ENCODE results near the gene WWC1.
"Not testable (repeated sequence)": the region's sequence is repeated elsewhere in the genome, so short reads cannot be mapped to it uniquely, and the experiment has no call there.

Gene WWC1

GRCh38 chr5:168415971-168416370, 124.5 kb downstream of the WWC1 start:
- DNase-seq = no peak

GRCh38 chr5:168417731-168418429, 126.4 kb downstream of the WWC1 start:
- no peak for DNase-seq

GRCh38 chr5:168420461-168420860, 129.0 kb downstream of the WWC1 start:
- DNase-seq = no peak

GRCh38 chr5:168422431-168422830, 131.0 kb downstream of the WWC1 start:
- DNase-seq = no peak

DNA sequence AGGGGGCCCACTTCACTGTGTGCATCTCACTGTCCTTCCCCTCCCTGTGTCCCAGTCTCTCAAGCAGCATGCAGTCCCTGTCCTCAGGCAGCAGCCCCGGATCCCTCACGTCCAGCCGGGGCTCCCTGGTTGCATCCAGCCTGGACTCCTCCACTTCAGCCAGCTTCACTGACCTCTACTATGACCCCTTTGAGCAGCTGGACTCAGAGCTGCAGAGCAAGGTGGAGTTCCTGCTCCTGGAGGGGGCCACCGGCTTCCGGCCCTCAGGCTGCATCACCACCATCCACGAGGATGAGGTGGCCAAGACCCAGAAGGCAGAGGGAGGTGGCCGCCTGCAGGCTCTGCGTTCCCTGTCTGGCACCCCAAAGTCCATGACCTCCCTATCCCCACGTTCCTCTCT, 132.0 kb downstream of the WWC1 start:
- no peak for DNase-seq

DNA sequence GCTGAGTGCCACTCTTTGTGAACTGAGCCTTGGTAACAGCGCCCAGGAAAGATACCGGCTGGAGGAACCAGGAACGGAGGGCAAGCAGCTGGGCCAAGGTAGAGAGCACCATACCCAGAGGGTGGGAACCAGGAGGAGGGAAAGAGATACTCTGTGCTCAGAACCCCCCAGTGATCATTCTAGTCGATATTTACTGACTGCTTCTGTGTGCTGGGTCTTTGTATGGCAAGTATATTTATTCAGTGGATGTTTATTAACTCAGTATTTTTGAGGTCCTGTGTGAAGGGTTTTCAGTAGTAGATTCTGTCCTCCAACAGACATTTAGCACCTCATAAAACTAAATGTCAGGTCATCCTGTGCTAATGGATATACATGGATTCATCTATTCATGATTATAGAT, 132.5 kb downstream of the WWC1 start:
- DNase-seq = no peak

- DNase-seq = no peak
These were observed 133.3 kb downstream of the WWC1 start for GRCh38 chr5:168424594-168425323.

GRCh38 chr5:168426007-168426863, 134.8 kb downstream of the WWC1 start:
- DNase-seq = no peak

DNA sequence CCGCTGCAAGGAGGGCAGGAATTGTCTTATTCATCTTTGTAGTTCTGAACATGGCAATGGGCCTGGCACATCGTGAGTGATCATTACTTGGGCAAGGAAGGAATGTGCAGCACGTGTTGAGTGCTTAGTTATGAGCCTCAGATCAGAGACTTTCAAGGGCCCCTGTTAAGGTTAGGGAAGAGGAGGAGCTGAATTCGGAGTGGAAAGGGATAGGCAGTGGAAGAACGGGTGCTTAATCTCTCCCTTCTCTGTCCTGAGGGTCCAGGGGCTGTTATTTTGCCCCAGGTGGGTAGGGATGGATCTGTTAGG, 135.4 kb downstream of the WWC1 start:
- no peak for DNase-seq

GRCh38 chr5:168427224-168427623, 135.8 kb downstream of the WWC1 start:
- no peak for DNase-seq

DNA sequence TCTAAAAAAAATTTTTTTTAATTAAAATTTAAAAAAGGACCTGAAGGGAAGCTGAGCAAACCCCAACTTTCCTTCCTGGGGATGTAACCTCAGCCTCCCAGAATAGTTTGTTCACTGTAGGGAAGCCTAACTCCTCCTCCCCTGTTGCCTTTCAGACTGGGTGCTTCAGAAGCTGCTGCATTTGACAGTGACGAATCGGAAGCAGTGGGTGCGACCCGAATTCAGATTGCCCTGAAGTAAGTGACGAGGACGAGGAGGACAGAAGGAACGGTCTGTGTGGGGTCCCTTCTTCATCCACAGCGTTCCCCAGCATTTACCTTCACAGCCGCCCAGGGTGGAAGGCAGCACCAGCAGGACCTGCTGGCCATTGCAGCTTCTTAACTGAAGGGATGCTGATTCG, 137.1 kb downstream of the WWC1 start:
- DNase-seq = no peak

DNA sequence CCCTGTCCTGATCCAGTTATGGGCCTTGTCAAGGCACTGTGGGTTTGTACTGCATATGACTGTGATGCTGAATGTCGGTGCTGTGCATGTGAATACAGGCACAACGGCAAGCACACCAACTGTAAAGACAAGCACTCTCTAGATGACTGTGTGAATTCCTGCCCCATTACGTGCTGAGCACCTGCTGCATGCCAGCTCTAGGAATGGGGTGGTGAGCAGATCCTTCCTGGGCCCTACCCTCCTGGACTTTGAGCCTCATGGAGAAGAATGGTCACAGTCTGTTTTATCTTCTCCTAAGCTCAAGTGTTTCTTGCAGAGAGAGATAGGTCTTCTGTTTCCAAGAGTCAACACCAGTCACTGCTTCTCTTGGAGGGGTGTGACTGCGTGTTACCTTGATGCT, 138.9 kb downstream of the WWC1 start:
- no peak for DNase-seq

DNA sequence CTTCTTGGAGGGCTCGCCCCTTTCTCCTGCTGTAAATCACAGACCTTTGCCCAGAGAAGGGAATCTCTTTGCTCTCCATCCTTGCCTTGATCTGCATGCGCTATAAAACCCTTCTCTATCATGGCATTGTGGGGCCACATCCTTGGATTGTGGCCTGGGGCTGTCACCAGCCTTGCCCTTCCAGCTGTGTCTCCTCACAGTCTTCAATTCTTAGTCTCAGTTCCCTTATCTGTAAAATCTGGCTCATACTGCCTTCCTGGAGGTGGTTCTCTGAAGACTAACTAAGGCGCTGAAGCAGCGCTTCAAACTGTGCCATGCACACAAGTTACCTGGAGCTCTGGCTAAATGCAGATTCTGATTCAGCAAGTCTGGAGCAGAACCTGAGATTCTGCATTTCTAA, 141.5 kb downstream of the WWC1 start:
- no peak for DNase-seq

- DNase-seq = peak; percentile 84
These were observed 142.6 kb downstream of the WWC1 start for GRCh38 chr5:168434001-168434400.

- no peak for DNase-seq
These were observed 143.4 kb downstream of the WWC1 start for GRCh38 chr5:168434746-168435321.

DNA sequence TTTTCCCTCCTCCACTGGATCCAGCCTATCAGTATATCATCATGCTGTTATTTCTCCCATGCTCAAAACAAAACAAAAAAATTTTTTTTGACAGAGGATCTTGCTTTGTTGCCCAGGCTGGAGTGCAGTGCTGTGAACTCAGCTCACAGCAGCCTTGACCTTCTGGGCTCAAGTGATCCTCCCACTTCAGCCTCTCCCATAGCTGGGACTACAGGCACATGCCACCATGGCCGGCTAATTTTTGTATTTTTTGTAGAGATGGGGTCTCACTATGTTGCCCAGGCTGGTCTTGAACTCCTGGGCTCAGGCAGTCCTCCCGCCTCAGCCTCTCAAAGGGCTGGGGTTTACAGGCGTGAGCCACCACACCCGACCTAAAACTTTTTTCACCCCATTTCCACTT, 143.9 kb downstream of the WWC1 start:
- not testable (repeated sequence) for DNase-seq

DNA sequence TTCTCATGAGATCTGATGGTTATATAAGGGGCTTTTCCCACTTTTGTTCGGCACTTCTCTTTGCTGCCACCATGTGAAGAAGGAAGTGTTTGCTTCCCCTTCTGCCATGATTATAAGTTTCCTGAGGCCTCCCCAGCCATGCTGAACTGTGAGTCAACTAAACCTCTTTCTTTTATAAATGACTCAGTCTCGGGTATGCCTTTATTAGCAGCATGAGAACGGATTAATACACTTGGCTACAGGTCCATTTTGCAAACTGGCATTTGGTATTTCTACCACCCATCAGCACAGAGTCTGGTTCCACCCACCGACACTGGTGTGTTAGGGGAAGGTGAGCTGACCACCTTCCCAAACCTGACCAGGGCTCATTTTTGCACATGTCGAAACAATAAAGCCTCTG, 146.9 kb downstream of the WWC1 start:
- no peak for DNase-seq

GRCh38 chr5:168443533-168443932, 152.1 kb downstream of the WWC1 start:
- DNase-seq = no peak

DNA sequence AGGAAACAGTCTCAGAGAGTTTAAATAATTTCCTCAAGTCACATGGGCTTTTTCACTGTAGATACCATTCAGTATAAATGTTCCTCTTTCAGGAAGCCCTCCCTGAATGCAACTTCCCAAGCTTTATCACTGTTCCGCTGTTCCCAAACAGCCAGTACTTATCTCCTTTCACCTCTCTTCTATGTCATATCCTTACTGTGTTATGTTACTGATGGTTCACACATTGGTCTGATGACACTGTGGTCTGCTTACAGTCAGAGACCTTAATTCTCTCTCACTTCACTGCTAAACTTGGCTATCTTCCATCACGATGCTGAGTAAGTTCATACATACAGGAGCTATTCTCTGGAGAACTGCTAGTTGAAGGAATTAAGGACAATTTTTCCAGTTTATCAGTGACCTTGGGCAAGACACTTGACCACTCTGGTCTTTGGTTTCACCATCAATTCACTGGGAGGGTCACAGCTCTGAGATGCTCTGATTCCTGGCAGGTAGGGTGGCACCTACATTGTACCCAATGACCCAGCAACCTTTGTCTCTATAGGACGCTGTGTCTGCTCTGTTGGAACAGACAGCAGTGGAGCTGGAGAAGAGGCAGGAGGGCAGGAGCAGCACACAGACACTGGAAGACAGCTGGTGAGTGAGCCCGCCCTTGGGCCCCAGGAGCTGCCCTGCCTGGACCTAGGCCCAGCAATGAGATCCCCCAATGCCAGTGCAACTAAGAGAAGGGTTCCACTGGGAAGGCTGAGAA, 152.7 kb downstream of the WWC1 start:
- no peak for DNase-seq

- no peak for DNase-seq
These were observed 155.7 kb downstream of the WWC1 start for GRCh38 chr5:168446983-168447619.

GRCh38 chr5:168447808-168448207, 156.4 kb downstream of the WWC1 start:
- DNase-seq = no peak

- DNase-seq = peak; percentile 81
These were observed 157.7 kb downstream of the WWC1 start for GRCh38 chr5:168449166-168449565.
